Dermis microvascular lymphatic vessel endothelial cell (primary cell): ENCODE results near the gene SMPD3. TPM values are rescaled to one million over a fixed set of nuclear protein-coding genes. Genes with fewer than 3 reads are reported as not detected.
A peak's percentile ranks its signal among the peaks of the same experiment; 100 is the strongest.

Source experiments
- DNase-seq, 2 donors: peaks; one replicate each; pipeline versions ENCODE4 v3.0.0 to v3.0.0-alpha.2; 2010; ENCODE audit warnings: low read depth in 2 of 2
- total RNA-seq: library from RNA; depleted of rRNA; stranded (reverse); fragments of >200 nt; gene quantifications from 2 replicates; pipeline ENCODE4 v1.2.1, GENCODE V29; 2014

The SMPD3 gene
- total RNA-seq, 1 donor from 2014 or later, result under 0.01 TPM

DNA sequence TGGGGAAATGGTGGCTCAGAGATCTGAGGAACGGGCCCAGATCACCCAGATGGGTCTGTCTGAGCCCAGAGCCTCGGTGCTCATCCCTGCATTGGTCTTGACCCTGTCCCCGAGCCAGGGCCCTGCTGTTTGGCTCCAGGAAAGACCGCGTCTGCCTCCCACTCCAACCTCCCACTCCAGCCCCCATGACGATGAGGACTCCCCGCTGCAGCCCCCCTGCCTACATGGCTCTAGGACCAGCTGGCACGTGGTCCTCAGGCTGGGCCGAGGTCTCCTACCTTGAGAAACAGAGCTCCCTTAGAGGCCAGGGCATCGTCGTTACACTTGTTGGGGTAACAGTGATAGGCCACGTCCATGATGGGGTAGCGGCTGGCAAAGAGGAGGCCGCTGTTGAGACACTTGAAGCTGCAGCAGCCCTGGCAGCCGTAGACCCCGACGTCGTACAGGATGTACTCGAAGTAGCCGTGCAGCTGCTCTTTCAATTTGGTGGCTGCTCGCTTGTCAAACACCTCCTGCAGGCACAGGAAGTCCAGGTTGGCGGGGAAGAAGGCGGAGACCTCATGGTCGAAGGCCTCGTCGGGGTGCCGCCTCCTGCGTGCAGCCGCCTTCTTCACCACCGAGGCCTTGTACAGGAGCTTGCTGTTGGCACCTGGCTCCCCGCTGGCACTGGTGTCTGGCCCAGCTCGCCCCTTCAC lies 77.6 kb downstream of the SMPD3 start:
- DNase-seq, result no peak

DNA sequence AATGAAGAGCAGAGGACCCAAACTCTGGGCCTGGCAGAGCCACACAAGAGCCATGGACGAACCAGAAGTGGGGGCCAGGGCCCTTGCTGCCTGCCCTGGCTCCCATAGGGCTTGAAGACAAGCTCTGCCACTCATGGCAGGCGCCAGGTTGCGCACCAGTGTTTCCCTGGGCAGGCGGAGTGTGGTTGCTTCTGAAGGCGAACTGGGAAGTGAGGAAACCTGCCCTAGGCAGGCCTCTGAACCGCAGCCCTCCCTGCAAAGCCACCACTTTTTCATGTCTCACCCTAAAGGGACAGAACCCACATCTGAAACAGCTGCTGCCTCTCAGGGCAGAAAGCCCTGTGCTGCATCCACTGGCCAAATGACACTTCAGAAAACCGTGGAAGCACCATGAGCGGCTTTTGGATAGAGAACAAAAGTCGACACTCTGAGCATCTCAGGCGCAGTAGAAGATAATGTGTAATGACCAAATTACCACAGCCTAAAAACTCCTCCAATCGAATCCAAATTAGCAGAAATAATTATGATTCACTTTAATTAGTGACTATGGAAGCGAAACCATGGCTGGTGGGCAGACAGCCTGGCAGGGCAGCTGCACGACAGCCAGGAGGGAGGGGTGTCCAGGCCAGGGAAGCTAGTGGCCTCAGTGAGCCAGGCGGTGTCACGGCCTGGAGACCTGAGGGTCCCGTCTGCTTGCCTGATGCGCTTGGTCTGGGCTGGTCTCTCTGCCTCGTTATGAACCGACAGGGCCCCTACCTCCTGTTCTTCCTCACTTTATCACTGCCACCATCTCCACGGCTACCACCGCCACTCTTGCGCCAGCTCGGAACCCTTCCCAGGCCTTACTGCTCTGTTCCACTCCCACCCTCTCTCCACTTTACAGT lies 78.4 kb downstream of the SMPD3 start:
- no peak for DNase-seq

DNA sequence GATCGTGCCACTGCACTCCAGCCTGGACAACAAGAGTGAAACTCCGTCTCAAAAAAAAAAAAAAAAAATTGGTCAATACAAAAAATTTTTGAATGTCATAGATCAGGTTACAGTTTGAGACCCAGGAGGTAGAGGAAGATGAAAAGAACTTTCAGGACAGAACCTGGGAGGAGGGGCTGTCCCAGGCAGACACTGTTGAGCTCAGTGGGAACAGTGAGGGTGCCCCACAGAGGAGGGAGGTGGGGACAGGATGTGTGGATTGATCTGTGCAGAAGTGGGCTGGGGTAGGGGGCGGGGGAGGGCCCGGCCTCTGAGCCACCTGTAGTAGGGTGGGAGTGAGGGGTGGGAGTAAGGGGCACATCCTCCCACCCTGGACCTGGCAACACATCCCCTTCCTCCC lies 79.1 kb downstream of the SMPD3 start:
- DNase-seq, result no peak

DNA sequence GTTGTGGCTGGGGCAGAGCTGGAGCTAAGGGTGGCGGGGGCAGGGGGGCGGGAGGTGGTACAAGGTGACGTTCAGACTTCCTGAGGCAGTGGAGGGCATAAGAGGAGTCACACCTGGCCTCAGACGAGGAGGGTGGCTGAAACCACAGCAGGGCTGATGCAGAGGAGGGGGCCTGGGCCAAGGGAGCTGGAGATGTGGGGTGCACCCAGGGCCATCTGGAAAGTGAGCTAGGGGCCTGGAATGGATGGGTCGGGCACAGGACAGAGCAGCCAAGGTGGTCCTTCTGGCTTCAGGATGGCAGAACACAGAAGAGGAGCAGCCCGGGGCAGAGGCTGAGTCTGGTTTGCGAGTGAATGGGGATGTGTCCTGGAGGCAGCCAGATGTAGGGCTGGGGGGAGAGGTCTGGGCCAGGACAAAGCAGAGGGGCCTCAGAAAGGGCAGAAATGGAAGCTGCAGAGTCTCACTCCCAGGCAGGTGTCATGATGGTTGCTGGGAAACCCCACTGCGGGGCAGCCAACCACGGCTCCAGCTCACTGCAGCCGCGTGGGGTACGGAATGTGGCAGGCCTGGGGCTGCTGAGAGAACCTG lies 79.9 kb downstream of the SMPD3 start:
- DNase-seq, result no peak

DNA sequence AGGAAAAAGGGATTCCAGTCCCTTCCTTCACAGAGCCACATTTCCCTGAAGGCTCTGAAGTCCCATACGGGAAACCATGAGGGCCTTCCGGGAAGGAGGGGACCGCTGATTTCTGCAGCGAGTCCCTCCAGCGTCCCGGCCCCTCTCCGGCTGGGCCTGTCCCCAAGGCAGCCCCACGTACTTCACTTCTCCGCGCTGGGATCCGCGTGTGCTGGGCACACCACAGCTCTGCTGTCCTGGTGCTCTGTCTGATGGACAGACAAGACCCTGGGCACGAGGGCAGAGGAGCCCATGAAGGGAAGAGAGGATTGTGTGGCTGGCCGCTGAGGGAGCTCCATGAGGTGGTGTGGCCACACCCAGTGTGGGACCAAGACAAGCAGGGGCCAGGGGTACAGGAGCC lies 80.4 kb downstream of the SMPD3 start:
- no peak for DNase-seq

DNA sequence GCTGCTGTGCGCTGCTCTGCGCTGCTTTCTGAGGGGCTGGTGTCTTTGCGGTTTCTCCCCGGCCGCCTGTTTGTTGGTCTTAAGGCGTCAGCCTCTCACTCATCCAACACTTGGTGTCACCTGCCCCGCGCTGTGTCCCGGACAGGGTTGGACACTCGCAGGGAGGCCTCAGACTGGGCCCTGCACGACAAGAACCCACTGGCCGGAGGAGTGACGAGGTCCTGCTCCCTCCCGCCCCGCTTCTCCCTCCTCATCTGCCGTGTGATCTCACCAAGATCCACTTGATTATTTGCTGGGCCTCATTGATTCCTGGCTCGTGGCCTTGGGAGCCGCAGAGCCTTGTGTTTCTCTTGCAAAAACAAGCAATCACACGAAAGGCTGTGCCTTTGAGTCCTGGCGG lies 80.9 kb downstream of the SMPD3 start:
- no peak for DNase-seq

DNA sequence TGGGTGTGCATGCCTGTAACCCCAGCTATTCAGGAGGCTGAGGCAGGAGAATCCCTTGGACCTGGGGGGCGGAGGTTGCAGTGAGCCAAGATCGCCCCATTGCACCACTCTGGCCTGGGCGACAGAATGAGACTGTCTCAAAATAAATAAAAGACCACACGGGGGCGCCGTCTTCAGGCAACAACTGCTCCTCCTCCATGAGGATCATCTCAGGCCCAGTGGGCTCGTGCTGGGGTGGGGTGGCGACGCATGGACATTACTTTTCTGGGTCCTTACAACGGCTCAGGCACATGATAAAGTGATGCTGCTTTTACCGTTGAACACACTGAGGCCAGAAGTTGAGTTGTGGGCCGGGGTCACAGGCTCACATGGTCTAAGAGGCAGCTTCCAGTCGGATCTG lies 81.3 kb downstream of the SMPD3 start:
- DNase-seq, result peak; percentile 21 to 50

DNA sequence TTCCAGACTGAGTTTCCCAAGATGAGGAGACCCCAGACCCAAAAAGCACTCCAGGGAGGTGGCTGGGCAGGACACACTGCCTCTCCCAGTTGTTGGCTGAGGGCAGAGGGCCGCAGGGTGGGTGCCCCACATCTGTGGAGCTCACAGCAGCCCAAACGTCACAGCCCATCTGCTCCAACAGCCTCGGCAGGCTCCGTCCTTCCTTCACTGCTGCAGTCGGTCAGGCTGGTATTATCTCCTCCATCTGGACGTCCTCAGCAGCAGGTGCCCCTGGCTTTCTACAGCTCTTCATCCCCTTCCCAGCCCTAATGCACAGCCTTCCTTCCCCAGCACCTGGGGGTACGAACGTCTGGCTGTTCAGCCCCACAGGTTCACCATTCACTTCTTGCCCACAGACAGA lies 82.2 kb downstream of the SMPD3 start:
- no peak for DNase-seq

DNA sequence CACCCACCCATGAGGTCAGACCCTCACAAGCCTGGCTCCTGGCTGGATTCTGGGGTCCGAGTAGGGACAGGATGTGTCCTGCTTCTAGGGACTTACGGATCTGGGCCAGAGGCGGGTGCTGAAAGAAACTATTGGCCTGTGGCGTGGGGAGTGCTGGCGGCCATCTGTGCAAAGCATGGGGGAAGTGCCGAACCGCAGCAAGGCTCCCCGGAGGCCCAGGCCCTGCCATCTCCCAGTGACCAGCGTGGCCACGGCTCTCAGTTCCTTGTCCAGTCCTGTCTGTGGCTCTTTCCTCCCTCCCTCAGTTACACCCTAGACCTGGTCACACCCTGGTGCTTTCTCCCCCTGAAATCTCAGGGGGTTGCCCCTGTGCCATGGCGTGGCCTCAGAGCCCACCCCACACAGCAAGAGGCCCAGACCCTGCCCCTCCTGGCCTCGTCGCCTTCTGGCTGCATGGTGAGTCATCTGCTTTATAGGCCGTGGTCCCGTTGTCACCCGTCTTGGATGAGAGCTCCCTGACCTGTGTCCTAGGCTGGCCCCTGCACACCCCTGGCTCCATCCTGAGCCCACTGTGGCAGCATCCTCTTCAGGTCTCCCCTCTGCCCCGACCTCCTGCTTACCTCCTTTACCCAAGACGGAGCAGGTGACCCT lies 83.0 kb downstream of the SMPD3 start:
- DNase-seq, result no peak

DNA sequence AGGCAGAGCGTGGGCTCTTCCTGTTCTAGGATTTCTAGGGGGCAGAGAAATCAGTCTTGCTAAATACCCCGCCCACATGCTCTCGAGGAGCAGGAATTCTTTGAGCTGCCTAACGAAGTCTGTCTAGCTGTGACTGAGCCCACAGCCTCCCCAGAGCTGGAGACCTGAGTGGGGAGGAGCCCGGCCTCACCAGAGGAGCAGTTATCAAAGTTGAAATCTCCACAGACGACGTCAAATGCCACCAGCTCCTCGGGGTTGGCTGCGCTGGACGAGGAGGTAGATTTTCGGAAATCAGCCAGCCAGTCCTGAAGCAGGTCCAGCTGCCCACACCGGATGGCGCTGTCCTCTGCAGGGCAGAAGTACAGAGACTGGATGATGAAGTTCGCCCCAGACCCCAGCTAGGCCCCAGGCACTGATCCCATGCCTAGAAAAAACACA lies 83.7 kb downstream of the SMPD3 start:
- DNase-seq, result no peak

DNA sequence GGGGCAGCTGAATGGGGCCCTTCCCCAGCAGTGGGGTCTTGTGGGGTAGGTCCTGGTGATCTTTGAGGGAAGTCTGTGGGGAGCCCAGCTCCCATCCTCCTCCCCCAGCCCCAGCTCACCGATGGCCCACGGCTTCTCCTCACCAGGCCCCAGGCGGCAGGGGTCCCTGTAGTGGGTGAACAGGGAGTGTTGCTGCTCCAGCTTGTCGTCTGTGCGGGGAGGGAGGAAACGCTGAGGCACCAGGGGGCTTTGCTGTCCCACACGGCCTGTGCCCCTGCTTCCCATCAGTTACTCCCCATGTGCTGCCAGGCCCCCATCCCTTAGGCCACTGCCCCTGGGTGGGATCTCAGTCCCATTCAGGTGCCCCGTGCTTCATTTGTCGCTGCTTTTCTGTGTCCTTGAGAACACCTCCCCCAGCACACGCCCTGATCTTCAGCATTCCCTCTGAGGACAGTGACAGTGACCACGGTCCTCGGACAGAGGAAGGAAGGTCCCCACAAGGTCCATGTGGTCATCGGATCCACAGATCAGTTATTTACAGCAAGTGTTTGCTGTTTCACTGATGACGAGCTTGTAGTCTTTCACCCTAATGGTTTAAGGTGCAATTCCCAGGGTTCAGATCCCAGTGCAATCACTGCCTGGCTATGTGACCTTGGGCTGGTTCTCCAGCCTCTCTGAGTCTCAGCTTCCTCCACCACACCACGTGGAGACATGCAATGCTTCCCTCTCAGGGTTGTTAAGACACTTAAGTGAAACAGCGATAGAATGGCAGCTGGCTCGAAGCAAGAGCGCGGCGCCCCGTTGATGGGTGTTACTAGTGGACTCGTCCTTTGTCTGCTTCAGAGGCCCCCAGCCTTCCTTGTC lies 84.4 kb downstream of the SMPD3 start:
- no peak for DNase-seq

DNA sequence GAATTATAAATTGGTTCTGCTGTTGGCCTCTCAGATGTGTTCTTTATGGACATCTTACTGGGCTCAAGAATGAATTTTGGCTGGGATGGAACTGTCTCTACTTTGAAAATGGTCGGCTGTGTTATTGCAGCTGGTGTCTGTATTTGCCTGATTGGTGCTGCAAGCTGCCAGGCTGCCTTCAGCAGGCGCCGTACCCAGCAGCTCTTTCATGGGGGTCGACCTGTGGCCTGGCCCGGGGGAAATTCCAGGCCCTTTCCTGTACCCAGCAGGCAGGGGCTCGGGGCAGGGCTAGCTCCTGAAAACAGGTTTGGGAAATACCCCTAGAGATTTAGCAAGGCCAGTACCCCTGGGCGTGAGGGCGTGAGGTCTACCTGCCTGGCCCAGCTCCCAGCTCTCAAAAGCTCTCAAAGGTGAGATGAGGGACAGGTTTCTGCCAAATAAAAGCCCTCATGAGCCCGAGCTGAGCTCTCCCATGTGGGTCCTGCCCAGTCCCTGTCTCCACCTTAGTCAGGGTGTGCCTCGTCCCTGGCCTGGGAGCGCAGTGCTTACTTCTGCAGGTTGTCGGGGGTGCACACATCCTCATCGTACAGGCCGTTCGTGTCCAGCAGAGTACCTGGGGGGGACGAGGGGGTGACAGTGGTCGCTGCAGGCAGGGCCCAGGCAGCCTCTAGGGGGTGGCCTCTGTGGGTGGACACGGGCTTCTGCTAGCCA lies 85.2 kb downstream of the SMPD3 start:
- DNase-seq, result no peak

DNA sequence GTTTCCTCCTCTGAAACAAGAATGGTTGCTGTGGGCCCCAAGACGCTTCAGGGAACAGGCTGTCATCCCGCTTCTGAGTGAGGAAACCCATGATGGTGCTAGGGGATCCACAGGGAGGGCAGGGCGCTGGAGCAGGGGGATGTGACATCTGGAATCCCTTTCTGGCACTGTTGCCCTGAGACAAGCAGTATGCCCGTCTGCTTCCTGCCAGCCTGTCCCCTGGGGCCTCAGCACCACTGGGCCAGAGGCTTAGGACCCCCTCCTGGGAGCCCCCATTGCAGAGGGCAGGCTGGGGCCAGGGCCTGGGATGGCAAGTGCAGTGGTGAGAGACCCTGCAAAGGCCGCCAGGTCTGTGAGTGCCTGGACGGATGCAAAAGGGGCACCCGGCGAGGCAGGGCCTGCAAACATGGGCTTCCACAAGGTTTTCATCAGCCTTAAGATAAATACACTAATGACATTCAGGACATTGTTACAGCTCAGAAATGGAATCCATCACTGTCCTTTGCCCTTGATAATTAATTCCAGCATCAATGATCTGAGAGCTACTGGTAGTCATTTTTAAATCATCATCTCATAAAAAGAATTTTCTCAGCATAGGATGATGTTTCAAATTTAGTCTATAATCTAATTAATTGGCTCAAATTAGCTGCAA lies 85.9 kb downstream of the SMPD3 start:
- DNase-seq, result no peak

DNA sequence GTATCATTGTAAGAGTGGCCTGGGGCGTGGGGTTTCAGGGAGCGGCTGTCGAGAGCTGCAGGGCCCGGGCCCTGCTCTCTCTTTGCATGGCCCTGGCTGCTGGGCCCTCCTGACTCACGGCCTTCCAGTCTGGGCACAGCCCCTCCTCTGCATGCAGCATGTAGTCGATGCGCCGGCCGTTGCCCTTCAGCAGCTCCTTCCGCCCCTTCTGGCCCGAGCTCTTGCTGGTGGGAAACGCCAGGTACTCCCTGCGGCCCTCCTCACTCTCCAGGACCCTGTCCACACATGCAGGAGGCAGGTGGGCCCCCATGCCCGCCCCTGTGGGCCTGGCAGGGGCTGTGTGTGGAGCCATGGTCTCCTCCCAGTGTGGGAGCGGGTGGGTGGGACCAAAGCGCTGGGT lies 86.8 kb downstream of the SMPD3 start:
- DNase-seq, result no peak

DNA sequence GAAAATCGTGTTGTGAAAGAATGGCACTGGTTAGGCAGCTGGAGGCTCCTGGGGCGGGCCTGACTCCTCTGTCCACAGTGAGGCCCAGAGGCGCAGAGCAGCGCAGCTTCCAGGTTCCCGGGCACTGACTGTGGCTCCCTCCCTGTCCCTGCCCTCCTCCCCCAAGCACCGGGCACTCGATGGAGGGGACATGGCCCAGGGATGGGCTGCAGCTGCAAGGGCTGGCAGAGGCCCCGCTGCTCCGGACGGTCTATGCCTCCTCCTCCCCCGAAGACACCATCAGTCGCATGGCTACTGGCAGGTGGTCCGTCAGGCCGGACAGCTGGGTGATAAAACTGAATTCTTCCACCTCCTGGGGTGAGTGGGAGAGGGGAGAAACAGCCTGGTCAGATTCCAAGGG lies 87.4 kb downstream of the SMPD3 start:
- no peak for DNase-seq

DNA sequence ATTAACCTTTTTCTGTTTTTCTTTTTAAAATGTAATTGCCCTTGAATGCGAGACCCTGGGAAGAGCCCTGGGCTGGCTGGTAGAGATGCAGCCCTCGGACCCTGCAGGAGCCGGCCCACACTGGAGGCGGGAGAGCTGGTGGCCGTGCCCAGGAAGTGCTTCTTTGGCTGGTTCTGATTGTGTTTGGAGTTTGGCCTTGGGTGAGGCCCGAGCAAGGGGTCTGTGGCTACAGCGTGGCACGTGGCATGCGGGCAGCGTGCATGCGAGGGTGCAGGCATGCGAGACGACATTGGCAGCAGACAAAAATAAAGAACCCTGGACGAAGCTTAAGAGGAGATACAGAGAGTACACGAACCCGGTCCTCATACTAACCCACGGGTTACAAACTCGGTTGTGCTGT lies 87.8 kb downstream of the SMPD3 start:
- no peak for DNase-seq

DNA sequence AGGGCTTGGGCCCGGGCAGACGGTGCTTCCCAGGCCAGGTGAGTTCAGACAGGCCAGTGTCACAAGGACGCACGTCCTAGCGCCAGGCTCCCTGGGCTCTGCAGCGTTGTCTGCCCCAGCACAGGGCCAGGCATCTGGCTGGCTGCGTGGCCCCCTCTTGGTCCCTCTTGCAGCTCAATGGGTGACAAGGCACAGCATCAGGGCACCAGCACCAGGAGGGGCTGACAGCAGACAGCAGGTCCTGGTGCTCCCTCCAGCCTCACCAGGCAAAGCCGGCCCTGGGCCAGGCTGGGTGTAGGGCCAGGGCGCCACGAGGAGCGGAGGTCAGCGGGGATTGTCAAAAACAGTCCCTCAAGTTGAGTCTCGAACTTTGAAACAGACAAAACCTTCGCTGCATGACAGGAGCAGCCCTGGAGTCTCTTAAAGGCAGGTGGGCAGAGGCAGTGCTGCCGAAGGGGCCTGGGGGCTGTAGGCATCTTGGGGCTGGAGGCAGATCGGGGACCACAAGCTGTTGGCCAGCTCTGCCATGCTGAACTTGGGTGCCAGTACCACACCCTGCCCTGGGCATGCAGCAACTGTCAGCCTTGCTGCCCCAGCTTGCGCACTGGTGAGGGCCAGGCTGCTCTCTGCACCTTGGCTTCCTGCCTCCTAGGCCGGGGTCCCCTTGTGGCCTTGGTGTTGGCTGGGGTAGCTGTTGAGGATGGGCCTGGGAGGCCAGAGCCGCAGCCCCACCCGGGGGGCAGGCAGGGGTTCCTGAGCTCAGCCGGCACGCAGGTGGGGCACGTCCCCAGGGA lies 88.7 kb downstream of the SMPD3 start:
- DNase-seq, result no peak

DNA sequence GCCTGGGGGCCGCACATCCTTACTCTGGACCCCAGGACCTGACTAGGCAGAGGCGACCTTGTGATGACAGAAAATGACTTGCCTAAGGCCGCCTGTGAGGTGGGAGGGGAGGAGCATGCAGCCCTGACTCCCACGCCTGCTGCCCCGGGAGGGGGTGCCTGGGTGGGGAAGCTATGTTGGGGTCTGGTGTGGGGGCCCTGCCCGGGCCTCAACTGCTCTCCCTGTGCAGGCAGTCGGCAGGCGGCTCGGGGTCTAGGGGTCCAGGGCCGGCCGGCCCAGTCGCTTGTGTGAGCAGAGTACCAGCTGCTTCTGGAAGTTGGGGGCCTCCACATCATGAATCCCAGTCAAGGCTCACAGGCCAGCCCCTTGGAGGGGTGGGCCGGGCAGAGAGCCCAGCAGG lies 89.4 kb downstream of the SMPD3 start:
- no peak for DNase-seq

DNA sequence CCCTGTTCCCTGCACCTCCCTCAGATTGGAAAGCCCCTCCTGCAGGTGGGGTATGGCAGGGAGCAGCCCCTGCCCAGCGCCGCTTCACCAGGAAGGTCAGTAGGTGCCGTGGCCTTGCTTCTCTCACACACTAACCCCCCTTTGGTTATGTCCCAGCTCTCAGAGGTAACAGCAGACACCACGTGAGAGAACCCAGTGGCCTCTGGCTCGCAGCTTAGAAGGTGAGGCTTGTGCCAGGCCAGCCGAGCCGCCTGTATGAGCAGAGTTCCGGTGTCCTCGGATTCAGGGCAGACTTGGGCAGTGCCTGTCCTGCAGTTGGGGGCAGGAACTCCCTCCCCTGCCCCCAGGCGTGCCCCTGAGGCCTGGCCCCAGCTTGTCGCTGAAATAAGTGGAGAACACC lies 90.4 kb downstream of the SMPD3 start:
- no peak for DNase-seq
